Fibroblast of the aortic adventitia (primary cell): ENCODE results near the gene EFCAB11. TPM values are rescaled to one million over a fixed set of nuclear protein-coding genes. Genes with fewer than 3 reads are reported as not detected.

ENCODE experiments used
- DNase-seq: peaks from one replicate; pipeline ENCODE4 v3.0.0-alpha.2; 2010; ENCODE audit warnings: low read depth
- H3K4me3 ChIP-seq: 2 replicates; pipeline ENCODE4 v1.5.1; 2011; ENCODE audit warnings: low read depth, mild to moderate bottlenecking, control low read depth, low read length, moderate library complexity
- CTCF ChIP-seq: IDR thresholded peaks from 2 replicates; pipeline ENCODE4 v1.5.1; 2011; ENCODE audit warnings: mild to moderate bottlenecking, low read length, control low read depth, inconsistent platforms; ENCODE audit not compliant: insufficient read depth
- total RNA-seq: library from RNA; depleted of rRNA; stranded (reverse); fragments of >200 nt; gene quantifications from 2 replicates; pipeline ENCODE4 v1.2.3, GENCODE V29; 2012; ENCODE audit warnings: low replicate concordance

Gene EFCAB11
- total RNA-seq, 1 donor = 11.1 TPM

DNA sequence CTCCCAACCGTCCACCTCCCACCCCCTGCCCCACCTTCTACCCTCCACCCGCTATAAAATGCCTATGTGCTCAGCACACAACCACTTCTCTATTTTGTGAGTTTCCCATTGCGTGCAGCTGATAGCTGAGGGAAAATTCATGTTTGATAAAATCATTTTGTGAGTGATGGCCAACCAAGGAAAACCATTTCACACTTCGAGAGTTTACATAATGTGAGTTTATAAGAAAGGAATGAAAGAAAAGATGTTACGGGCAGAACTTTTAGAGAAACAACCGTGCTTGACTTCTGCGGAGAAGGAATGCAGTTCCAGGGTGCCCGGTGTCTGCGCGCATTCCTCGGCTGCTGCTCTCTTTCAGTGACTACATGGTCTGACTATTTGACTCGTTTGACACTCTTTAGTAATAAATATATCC, 140.9 kb downstream of the EFCAB11 start:
- H3K4me3 ChIP-seq = peak overlapping the region; percentile 32
- TF ChIP-seq CTCF = no peak
- peak; percentile 83 for DNase-seq

DNA sequence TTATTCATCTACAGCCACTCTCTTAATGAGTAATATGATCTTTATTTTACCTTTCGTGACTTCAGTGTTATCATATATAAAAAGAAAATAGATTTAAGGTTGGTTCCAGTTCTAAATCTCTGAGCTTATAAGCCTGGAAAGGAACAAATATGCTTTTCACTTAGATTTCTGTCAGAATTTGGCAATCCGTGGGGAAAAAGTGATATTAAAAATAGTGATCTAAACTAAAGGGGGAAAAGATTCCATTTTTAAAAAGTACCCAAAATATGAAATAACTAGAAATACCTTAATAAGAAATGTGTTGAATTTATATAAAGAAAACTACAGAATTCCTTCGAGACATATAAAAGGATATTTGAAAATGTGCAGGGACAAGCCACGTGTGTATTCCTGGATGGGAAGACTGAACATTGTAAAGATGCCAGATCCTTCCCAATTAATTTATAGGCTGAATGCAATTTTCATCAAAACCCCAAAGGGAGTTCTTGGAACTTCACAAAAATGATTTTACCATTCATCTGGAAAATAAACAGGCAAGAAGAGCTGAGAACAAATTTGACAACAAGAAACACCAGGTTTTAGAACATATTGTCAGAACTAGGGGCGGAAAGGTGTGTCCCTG, 142.5 kb downstream of the EFCAB11 start:
- DNase-seq = no peak
- H3K4me3 ChIP-seq = no peak overlapping the region
- no peak for TF ChIP-seq CTCF

DNA sequence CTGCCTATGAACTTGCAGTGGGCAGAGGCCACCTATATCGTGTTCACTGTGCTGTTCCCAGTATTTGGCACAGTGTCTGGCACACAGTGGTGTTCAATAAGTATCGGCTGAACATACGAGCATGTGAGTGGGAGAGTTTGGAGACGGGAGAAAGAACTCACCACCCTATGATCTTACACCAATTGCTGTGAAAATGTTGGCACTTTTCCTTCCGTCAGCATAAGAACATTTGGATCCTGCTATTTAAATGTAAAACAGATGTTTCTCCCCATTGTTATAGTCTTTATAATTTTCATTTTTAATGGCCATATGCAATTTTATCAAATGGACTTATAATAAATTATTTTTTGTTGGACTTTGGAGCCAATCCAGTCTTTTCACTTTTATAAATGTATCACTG, 144.4 kb downstream of the EFCAB11 start:
- H3K4me3 ChIP-seq = no peak overlapping the region
- DNase-seq = peak; percentile 69
- no peak for TF ChIP-seq CTCF

DNA sequence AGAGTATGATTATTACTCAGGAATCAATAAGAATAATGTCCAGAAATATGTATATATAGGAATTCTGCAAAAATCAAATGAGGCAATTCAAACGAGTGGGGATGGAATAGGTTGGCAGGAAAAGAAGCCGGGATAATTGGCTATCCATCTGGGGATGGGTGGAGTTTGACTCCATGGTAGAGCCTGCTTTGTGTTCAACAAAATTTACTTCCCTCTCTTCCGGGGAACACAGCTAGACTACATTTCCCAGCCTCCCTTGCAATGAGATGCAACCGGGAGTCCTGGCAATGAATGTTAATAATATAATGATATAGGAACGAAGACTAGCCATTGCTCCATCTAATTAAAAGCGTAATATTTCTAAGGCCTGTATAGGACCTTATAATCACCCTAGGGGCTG, 146.6 kb downstream of the EFCAB11 start:
- no peak for DNase-seq
- H3K4me3 ChIP-seq = no peak overlapping the region
- no peak for TF ChIP-seq CTCF

- no peak overlapping the region for H3K4me3 ChIP-seq
- DNase-seq = no peak
- TF ChIP-seq CTCF = no peak
Observed at GRCh38 chr14:89807151-89807550, 147.4 kb downstream of the EFCAB11 start.

- no peak for TF ChIP-seq CTCF
- DNase-seq = no peak
- no peak overlapping the region for H3K4me3 ChIP-seq
Observed at GRCh38 chr14:89806451-89806850, 148.1 kb downstream of the EFCAB11 start.

DNA sequence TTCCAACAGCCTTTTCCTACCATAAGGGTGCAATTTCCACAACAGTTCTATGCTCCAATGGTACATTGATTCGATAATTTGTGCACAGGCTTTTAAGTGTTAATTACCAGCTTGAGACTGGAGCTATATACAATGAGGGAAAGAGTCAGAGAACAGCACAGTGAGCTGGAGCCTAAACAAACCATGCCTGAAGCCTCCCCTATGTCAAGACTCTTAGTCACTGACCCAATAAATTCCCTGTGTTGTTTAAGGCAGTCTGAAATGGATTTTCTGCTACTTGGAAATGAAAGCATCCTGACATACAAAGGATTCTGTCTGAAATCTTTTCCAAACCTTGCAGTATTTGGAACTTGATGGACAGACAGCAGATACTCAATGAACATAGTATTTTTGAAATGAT, 149.0 kb downstream of the EFCAB11 start:
- H3K4me3 ChIP-seq = no peak overlapping the region
- DNase-seq = no peak
- no peak for TF ChIP-seq CTCF
